Renal pelvis (tissue), 4 donors: ENCODE results near the gene SRGAP2C. TPM values are rescaled to one million over a fixed set of nuclear protein-coding genes. Genes with fewer than 3 reads are reported as not detected.
"Not testable (repeated sequence)": the region's sequence is repeated elsewhere in the genome, so short reads cannot be mapped to it uniquely, and the experiment has no call there.

ENCODE experiments used
- DNase-seq: peaks from one replicate; pipeline ENCODE4 v3.0.0-alpha.2; 2013
- polyA plus RNA-seq, 3 donors: library from polyadenylated mRNA; unstranded; fragments of 120-200 nt; gene quantifications; one replicate each; pipeline ENCODE4 v1.2.1, GENCODE V29; 2013; ENCODE audit not compliant: insufficient read length in 3 of 3

Gene SRGAP2C
- polyA plus RNA-seq, 3 donors = 17.5 to 21.5 (median 20.3) TPM

GRCh38 chr1:121369959-121370358 lies 185.2 kb downstream of the SRGAP2C start:
- not testable (repeated sequence) for DNase-seq

- DNase-seq = not testable (repeated sequence)
Observed at GRCh38 chr1:121374851-121375367, 190.1 kb downstream of the SRGAP2C start.

- DNase-seq = not testable (repeated sequence)
Observed at GRCh38 chr1:121376986-121377385, 192.2 kb downstream of the SRGAP2C start.

- DNase-seq = not testable (repeated sequence)
Observed at GRCh38 chr1:121378757-121379156, 194.0 kb downstream of the SRGAP2C start.

- not testable (repeated sequence) for DNase-seq
Observed at GRCh38 chr1:121384754-121385153, 200.0 kb downstream of the SRGAP2C start.

GRCh38 chr1:121385162-121385561 lies 200.4 kb downstream of the SRGAP2C start:
- DNase-seq = not testable (repeated sequence)

GRCh38 chr1:121385563-121386288 lies 201.0 kb downstream of the SRGAP2C start:
- DNase-seq = not testable (repeated sequence)

- not testable (repeated sequence) for DNase-seq
Observed at GRCh38 chr1:121386319-121386948, 201.7 kb downstream of the SRGAP2C start.

GRCh38 chr1:121389895-121390560 lies 205.3 kb downstream of the SRGAP2C start:
- DNase-seq = not testable (repeated sequence)

- not testable (repeated sequence) for DNase-seq
Observed at GRCh38 chr1:121392130-121392529, 207.4 kb downstream of the SRGAP2C start.

GRCh38 chr1:121395718-121396201 lies 211.0 kb downstream of the SRGAP2C start:
- DNase-seq = not testable (repeated sequence)

- not testable (repeated sequence) for DNase-seq
Observed at GRCh38 chr1:121396335-121397081, 211.7 kb downstream of the SRGAP2C start.

GRCh38 chr1:121397101-121397500 lies 212.3 kb downstream of the SRGAP2C start:
- DNase-seq = not testable (repeated sequence)

- DNase-seq = not testable (repeated sequence)
Observed at GRCh38 chr1:121399193-121399592, 214.4 kb downstream of the SRGAP2C start.

- not testable (repeated sequence) for DNase-seq
Observed at GRCh38 chr1:121400108-121400507, 215.3 kb downstream of the SRGAP2C start.

- not testable (repeated sequence) for DNase-seq
Observed at GRCh38 chr1:121400541-121401310, 216.0 kb downstream of the SRGAP2C start.

- DNase-seq = not testable (repeated sequence)
Observed at GRCh38 chr1:121401375-121401955, 216.7 kb downstream of the SRGAP2C start.

GRCh38 chr1:121403254-121403653 lies 218.5 kb downstream of the SRGAP2C start:
- DNase-seq = not testable (repeated sequence)

GRCh38 chr1:121408354-121408753 lies 223.6 kb downstream of the SRGAP2C start:
- DNase-seq = no peak

GRCh38 chr1:121413821-121414220 lies 229.0 kb downstream of the SRGAP2C start:
- DNase-seq = no peak
